ENCODE data around the gene YRDC.

GRCh38 chr1:37840711-37841110 is 32.7 kb upstream of the YRDC start:
- TF ChIP-seq POLR2A (IDR thresholded peaks at IDR 0.05; ENCODE audit: low read depth) = no peak
- TF ChIP-seq POLR2AphosphoS5 (IDR thresholded peaks at IDR 0.05) = no peak
- no peak for TF ChIP-seq EP300 (IDR thresholded peaks at IDR 0.05)
- TF ChIP-seq CTCF (IDR thresholded peaks at IDR 0.05) = no peak
